SK-N-SH (cell line): ENCODE results near the gene APBA2. TPM values are rescaled to one million over a fixed set of nuclear protein-coding genes. Genes with fewer than 3 reads are reported as not detected.

Source experiments
- CTCF ChIA-PET: fragments of 300-600, 350-600 bp; formaldehyde crosslinking; extraction: SDS; loops from one replicate; lab custom pipeline; 2021; lab: Yijun Ruan, JAX
- POLR2A ChIA-PET: fragments of 350-600 bp; sonication (Branson Sonifier 250); formaldehyde crosslinking; extraction: SDS; loops from one replicate; lab custom pipeline; 2020; ENCODE audit warnings: antibody characterized with exemption, inconsistent platforms; lab: Yijun Ruan, JAX
- DNase-seq: peaks from one replicate; pipeline ENCODE4 v3.0.0; 2012
- H2AFZ ChIP-seq: fragments of 200-600 bp; sonication (generic); 2 replicates; pipeline ENCODE4 v1.8.1; 2016; ENCODE audit warnings: antibody characterized with exemption, mild to moderate bottlenecking, low read depth
- H3F3A ChIP-seq: fragments of 200-600 bp; sonication (generic); replicated peaks from 2 replicates; pipeline ENCODE3; 2016; ENCODE audit warnings: antibody characterized with exemption, mild to moderate bottlenecking; ENCODE audit not compliant: insufficient read depth
- H3K27ac ChIP-seq, 2 experiments: fragments of 200-500 bp in 1 of 2; fragments of 200-600 bp in 1 of 2; sonication (Bioruptor generic) in 1 of 2; sonication (generic), shearing (Covaris generic) in 1 of 2; 2 replicates each; pipeline versions ENCODE4 v1.5.1 to v1.6.1; 2014 to 2016; ENCODE audit warnings: low read depth in 2 of 2, inconsistent platforms in 1 of 2, low read length in 1 of 2, mild to moderate bottlenecking in 1 of 2, mixed read lengths in 1 of 2
- H3K27me3 ChIP-seq: fragments of 200-600 bp; sonication (generic), shearing (Covaris generic); 2 replicates; pipeline ENCODE4 v1.6.1; 2016; ENCODE audit warnings: mixed run types; ENCODE audit not compliant: insufficient read depth
- H3K36me3 ChIP-seq, 2 experiments: fragments of 200-500 bp in 1 of 2; fragments of 200-600 bp in 1 of 2; sonication (Bioruptor generic) in 1 of 2; sonication (generic) in 1 of 2; replicated peaks in 1 of 2; 2 replicates each; pipeline versions ENCODE3 to v1.5.1; 2014 to 2016; ENCODE audit warnings: low read length in 1 of 2, mild to moderate bottlenecking in 1 of 2; ENCODE audit not compliant: insufficient read depth in 2 of 2, control insufficient read depth in 1 of 2
- H3K4me1 ChIP-seq, 2 experiments: fragments of 200-500 bp in 1 of 2; fragments of 200-600 bp in 1 of 2; sonication (Bioruptor generic) in 1 of 2; sonication (generic), shearing (Covaris generic) in 1 of 2; 2 replicates each; pipeline versions ENCODE4 v1.5.1 to v1.6.1; 2014 to 2016; ENCODE audit warnings: low read depth in 1 of 2, low read length in 1 of 2, mixed run types in 1 of 2; ENCODE audit not compliant: insufficient read depth in 2 of 2, control insufficient read depth in 1 of 2
- H3K4me2 ChIP-seq: fragments of 200-600 bp; sonication (generic), shearing (Covaris generic); 2 replicates; pipeline ENCODE4 v1.6.1; 2017; ENCODE audit warnings: mixed run types
- H3K4me3 ChIP-seq, 2 experiments: fragments of 200-500 bp in 1 of 2; fragments of 200-600 bp in 1 of 2; sonication (Bioruptor generic) in 1 of 2; sonication (generic), shearing (Covaris generic) in 1 of 2; 2 replicates each; pipeline versions ENCODE4 v1.5.1 to v1.8.1; 2014 to 2016; ENCODE audit warnings: low read depth in 2 of 2, inconsistent platforms in 1 of 2, low read length in 1 of 2, mild to moderate bottlenecking in 1 of 2, mixed read lengths in 1 of 2, moderate library complexity in 1 of 2
- H3K79me2 ChIP-seq: fragments of 200-600 bp; sonication (generic); 2 replicates; pipeline ENCODE4 v1.8.1; 2017; ENCODE audit warnings: mild to moderate bottlenecking; ENCODE audit not compliant: insufficient read depth
- H3K9ac ChIP-seq: fragments of 200-600 bp; sonication (generic); 2 replicates; pipeline ENCODE4 v1.6.1; 2017; ENCODE audit warnings: mixed run types
- H3K9me2 ChIP-seq: fragments of 200-600 bp; sonication (generic); 2 replicates; pipeline ENCODE4 v1.6.1; 2017; ENCODE audit warnings: mixed run types
- H3K9me3 ChIP-seq: fragments of 200-600 bp; sonication (generic); 2 replicates; pipeline ENCODE4 v1.6.1; 2017; ENCODE audit warnings: mixed run types, mild to moderate bottlenecking, moderate library complexity
- H4K20me1 ChIP-seq: fragments of 200-600 bp; sonication (generic); 2 replicates; pipeline ENCODE4 v1.6.1; 2017; ENCODE audit warnings: mild to moderate bottlenecking, mixed run types; ENCODE audit not compliant: insufficient read depth
- CHD2 ChIP-seq: fragments of 150-350 bp; IDR thresholded peaks from 2 replicates; pipeline ENCODE4 v1.6.1; 2018; ENCODE audit warnings: low read length; ENCODE audit not compliant: partially characterized antibody
- EZH2phosphoT487 ChIP-seq: fragments of 200-600 bp; sonication (generic); IDR thresholded peaks from 2 replicates; pipeline ENCODE4 v1.6.1; 2017; ENCODE audit warnings: low read depth, mixed run types, mild to moderate bottlenecking, antibody characterized with exemption, moderate library complexity, borderline replicate concordance
- GABPA ChIP-seq: IDR thresholded peaks from 2 replicates; pipeline ENCODE4 v1.4.0; 2012; ENCODE audit warnings: low read depth, mild to moderate bottlenecking
- MXI1 ChIP-seq: IDR thresholded peaks from 2 replicates; pipeline ENCODE4 v1.6.1; 2012; ENCODE audit warnings: mild to moderate bottlenecking, low read depth, low read length, improper control_type of control experiment
- RCOR1 ChIP-seq: fragments of 150-350 bp; IDR thresholded peaks from 2 replicates; pipeline ENCODE4 v1.6.1; 2017; ENCODE audit warnings: antibody characterized with exemption, low read length
- REST ChIP-seq: IDR thresholded peaks from 2 replicates; pipeline ENCODE4 v1.6.1; 2012; ENCODE audit warnings: mild to moderate bottlenecking, low read depth, low read length, moderate library complexity
- RFX5 ChIP-seq: IDR thresholded peaks from 2 replicates; pipeline ENCODE4 v1.6.1; 2012; ENCODE audit warnings: mild to moderate bottlenecking, improper control_type of control experiment, low read length
- RXRA ChIP-seq: IDR thresholded peaks from 2 replicates; pipeline ENCODE4 v1.4.0; 2012; ENCODE audit warnings: low read depth, mild to moderate bottlenecking, borderline replicate concordance
- SMC3 ChIP-seq: IDR thresholded peaks from 2 replicates; pipeline ENCODE4 v1.6.1; 2012; ENCODE audit warnings: low read depth, low read length, improper control_type of control experiment
- TAF1 ChIP-seq: IDR thresholded peaks from 2 replicates; pipeline ENCODE4 v1.6.1; 2012; ENCODE audit warnings: low read depth, mild to moderate bottlenecking, low read length, moderate library complexity, borderline replicate concordance
- TEAD4 ChIP-seq: IDR thresholded peaks from 2 replicates; pipeline ENCODE4 v1.4.0; 2012; ENCODE audit warnings: mild to moderate bottlenecking, borderline replicate concordance; ENCODE audit not compliant: insufficient read depth
- WGBS: methylation state at CpG from one replicate; pipeline ENCODE4 v1.1.6; 2017; ENCODE audit warnings: low lambda C conversion rate; 5-methylcytosine and 5-hydroxymethylcytosine counted together
- polyA plus RNA-seq, 3 experiments: library from polyadenylated mRNA; depleted of rRNA; stranded (reverse); fragments of >200 nt; gene quantifications; 2 replicates each; pipeline ENCODE4 v1.2.3, GENCODE V29; 2012
- TF ChIP-seq, protein P1 (sequence below): IDR thresholded peaks from 2 replicates; pipeline ENCODE4 v1.4.0; 2012; ENCODE audit warnings: low read depth, borderline replicate concordance

APBA2 gene
- polyA plus RNA-seq, 1 of the 3 experiments (the other 2 are of a cell fraction): 12.7 TPM

- H2AFZ ChIP-seq: no peak overlapping the region
- no peak for DNase-seq
- H3K79me2 ChIP-seq: no peaks in the 10 kb centered on the region
- no peaks in the 10 kb centered on the region for H3K27me3 ChIP-seq
- H3K4me2 ChIP-seq: no peak overlapping the region
- CTCF ChIA-PET: interaction anchor here (1.6 to 2.2 kb wide), 2 partner anchors 13 to 16 kb away, joined by 6 to 8 read pairs; partner anchors contain the start of gene APBA2
- no peaks in the 10 kb centered on the region for H4K20me1 ChIP-seq
- POLR2A ChIA-PET: no interaction called here
- no peak overlapping the region for H3K4me3 ChIP-seq
- 80% methylated on average over 4 of the region's 7 CpGs for WGBS
- no peaks in the 10 kb centered on the region for H3K36me3 ChIP-seq
- H3K27ac ChIP-seq: no peak overlapping the region
- no peaks in the 10 kb centered on the region for H3K9me3 ChIP-seq
- TF ChIP-seq CHD2: no peak
- no peak for TF ChIP-seq TAF1
- no peak for TF ChIP-seq SMC3
- no peak for TF ChIP-seq TEAD4
- TF ChIP-seq, protein P1, sequence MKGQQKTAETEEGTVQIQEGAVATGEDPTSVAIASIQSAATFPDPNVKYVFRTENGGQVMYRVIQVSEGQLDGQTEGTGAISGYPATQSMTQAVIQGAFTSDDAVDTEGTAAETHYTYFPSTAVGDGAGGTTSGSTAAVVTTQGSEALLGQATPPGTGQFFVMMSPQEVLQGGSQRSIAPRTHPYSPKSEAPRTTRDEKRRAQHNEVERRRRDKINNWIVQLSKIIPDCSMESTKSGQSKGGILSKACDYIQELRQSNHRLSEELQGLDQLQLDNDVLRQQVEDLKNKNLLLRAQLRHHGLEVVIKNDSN: no peak
- TF ChIP-seq MXI1: no peak
- TF ChIP-seq GABPA: no peak
- no peak for TF ChIP-seq RCOR1
- TF ChIP-seq RXRA: no peak
- no peak for TF ChIP-seq REST
- TF ChIP-seq RFX5: no peak
- no peak for TF ChIP-seq EZH2phosphoT487
- H3K9me2 ChIP-seq: no peaks in the 10 kb centered on the region
- peaks cover 0 to 26% of the 10 kb centered on the region in 2 experiments; a peak in 1 of 4 replicates for H3K4me1 ChIP-seq
- H3K9ac ChIP-seq: no peak overlapping the region
- peaks cover 3% of the 10 kb centered on the region for H3F3A ChIP-seq
These were observed 15.8 kb downstream of the APBA2 start for GRCh38 chr15:28901587-28901980.
